Hepatocyte (in vitro differentiated cells): ENCODE measurements around the gene SLC8A1. TPM values are rescaled to one million over a fixed set of nuclear protein-coding genes. Genes with fewer than 3 reads are reported as not detected.

Experiments
- DNase-seq: peaks from one replicate; pipeline ENCODE4 v3.0.0-alpha.2; 2016; ENCODE audit warnings: low spot score
- H2AFZ ChIP-seq: fragments of 200-600 bp; sonication (generic); 2 replicates; pipeline ENCODE4 v1.6.0; 2016; ENCODE audit warnings: antibody characterized with exemption, mild to moderate bottlenecking
- H3K27ac ChIP-seq: fragments of 200-600 bp; sonication (generic); 2 replicates; pipeline ENCODE4 v1.5.1; 2016; ENCODE audit warnings: mild to moderate bottlenecking
- H3K27me3 ChIP-seq: fragments of 200-600 bp; sonication (generic); 2 replicates; pipeline ENCODE4 v1.6.1; 2016
- H3K36me3 ChIP-seq: fragments of 200-600 bp; sonication (generic); replicated peaks from 2 replicates; pipeline ENCODE4 v1.5.1; 2016; ENCODE audit warnings: low read depth; ENCODE audit not compliant: insufficient read depth
- H3K4me1 ChIP-seq: fragments of 200-600 bp; sonication (generic); 2 replicates; pipeline ENCODE4 v1.5.1; 2016; ENCODE audit warnings: mild to moderate bottlenecking, moderate library complexity; ENCODE audit not compliant: insufficient read depth
- H3K4me2 ChIP-seq: fragments of 200-600 bp; sonication (generic); 2 replicates; pipeline ENCODE4 v1.6.0; 2016
- H3K4me3 ChIP-seq: fragments of 200-600 bp; sonication (generic); 2 replicates; pipeline ENCODE4 v1.5.1; 2016; ENCODE audit warnings: mild to moderate bottlenecking
- H3K79me2 ChIP-seq: fragments of 200-600 bp; sonication (generic); 2 replicates; pipeline ENCODE4 v1.6.0; 2017; ENCODE audit warnings: mild to moderate bottlenecking
- H3K9me2 ChIP-seq: fragments of 200-600 bp; sonication (generic); replicated peaks from 2 replicates; pipeline ENCODE4 v1.6.0; 2017; ENCODE audit warnings: mild to moderate bottlenecking; ENCODE audit not compliant: insufficient read depth
- H3K9me3 ChIP-seq: fragments of 200-600 bp; sonication (generic); 2 replicates; pipeline ENCODE4 v1.5.1; 2016; ENCODE audit warnings: low read depth, mild to moderate bottlenecking
- H4K20me1 ChIP-seq: fragments of 200-600 bp; sonication (generic); 2 replicates; pipeline ENCODE4 v1.6.0; 2016; ENCODE audit warnings: mild to moderate bottlenecking; ENCODE audit not compliant: insufficient read depth, poor library complexity, severe bottlenecking
- CTCF ChIP-seq: fragments of 200-600 bp; sonication (generic); IDR thresholded peaks from 2 replicates; pipeline ENCODE4 v1.5.1; 2016; ENCODE audit warnings: antibody characterized with exemption, mild to moderate bottlenecking; ENCODE audit not compliant: poor library complexity
- EZH2 ChIP-seq: fragments of 200-600 bp; sonication (generic); IDR thresholded peaks from 2 replicates; pipeline ENCODE4 v1.6.1; 2016; ENCODE audit warnings: antibody characterized with exemption, mild to moderate bottlenecking, borderline replicate concordance
- EZH2phosphoT487 ChIP-seq: fragments of 200-600 bp; sonication (generic); IDR thresholded peaks from one replicate; pipeline ENCODE4 v1.6.1; 2018; ENCODE audit warnings: antibody characterized with exemption, mild to moderate bottlenecking, low read depth, moderate library complexity; ENCODE audit not compliant: unreplicated experiment, severe bottlenecking
- WGBS: methylation state at CpG from one replicate; pipeline ENCODE4 v1.1.6; 2016; ENCODE audit warnings: low lambda C conversion rate; ENCODE audit errors: missing lambda C conversion rate; 5-methylcytosine and 5-hydroxymethylcytosine counted together
- polyA plus RNA-seq: library from polyadenylated mRNA; unstranded; fragments of >200 nt; fragmentation: Nextera tagmentation; extraction: Ambion mirVana; gene quantifications from 2 replicates; pipeline ENCODE4 v1.2.1, GENCODE V29; 2016
- total RNA-seq: library from RNA; depleted of rRNA; stranded (reverse); fragments of >200 nt; gene quantifications from 2 replicates; pipeline ENCODE4 v1.2.3, GENCODE V29; 2014

SLC8A1 gene
- total and polyA plus RNA-seq, 2 experiments from 2014 or later = 2.2 to 8.9 TPM

GRCh38 chr2:40406485-40407289 lies 45.2 kb downstream of the SLC8A1 start:
- Histone ChIP-seq H3K4me2 (no peak overlapping the region), H3K27ac (no peak overlapping the region), H3K9me3 (no peaks in the 10 kb centered on the region), H3K36me3 (no peaks in the 10 kb centered on the region), H4K20me1 (no peaks in the 10 kb centered on the region), H2AFZ (no peak overlapping the region), H3K27me3 (no peaks in the 10 kb centered on the region), H3K9me2 (no peaks in the 10 kb centered on the region), H3K4me1 (no peaks in the 10 kb centered on the region), H3K79me2 (no peaks in the 10 kb centered on the region), H3K4me3 (no peak overlapping the region)
- DNase-seq = no peak
- 89% methylated on average over 8 of the region's 8 CpGs for WGBS
- no peak for TF ChIP-seq EZH2

GRCh38 chr2:40405465-40405864 lies 46.4 kb downstream of the SLC8A1 start:
- Histone ChIP-seq H3K36me3 (no peaks in the 10 kb centered on the region), H3K27me3 (no peaks in the 10 kb centered on the region), H4K20me1 (no peaks in the 10 kb centered on the region), H3K79me2 (no peaks in the 10 kb centered on the region), H2AFZ (no peak overlapping the region), H3K4me2 (no peak overlapping the region), H3K4me1 (no peaks in the 10 kb centered on the region), H3K27ac (no peak overlapping the region), H3K4me3 (no peak overlapping the region), H3K9me2 (no peaks in the 10 kb centered on the region), H3K9me3 (no peaks in the 10 kb centered on the region)
- 93% methylated on average over 3 of the region's 3 CpGs for WGBS
- DNase-seq = no peak
- TF ChIP-seq EZH2phosphoT487 = no peak
- no peak for TF ChIP-seq CTCF
- TF ChIP-seq EZH2 = no peak

GRCh38 chr2:40404517-40404916 lies 47.4 kb downstream of the SLC8A1 start:
- H2AFZ ChIP-seq = no peak overlapping the region
- WGBS = 89% methylated on average over 4 of the region's 4 CpGs
- DNase-seq = no peak

GRCh38 chr2:40403233-40403836 lies 48.6 kb downstream of the SLC8A1 start:
- 87% methylated on average over 4 of the region's 4 CpGs for WGBS

More at GRCh38 chr2:40404517-40404916, 47.4 kb downstream of the SLC8A1 start:
- Histone ChIP-seq H3K9me2 (no peaks in the 10 kb centered on the region), H3K4me1 (no peaks in the 10 kb centered on the region), H3K27me3 (no peaks in the 10 kb centered on the region), H4K20me1 (no peaks in the 10 kb centered on the region), H3K4me3 (no peak overlapping the region), H3K27ac (no peak overlapping the region), H3K79me2 (no peaks in the 10 kb centered on the region), H3K9me3 (no peaks in the 10 kb centered on the region), H3K36me3 (no peaks in the 10 kb centered on the region), H3K4me2 (no peak overlapping the region)
- TF ChIP-seq EZH2 = no peak

More at GRCh38 chr2:40403233-40403836, 48.6 kb downstream of the SLC8A1 start:
- Histone ChIP-seq H3K4me3 (no peak overlapping the region), H3K27me3 (no peaks in the 10 kb centered on the region), H3K79me2 (no peaks in the 10 kb centered on the region), H3K4me2 (no peak overlapping the region), H3K36me3 (no peaks in the 10 kb centered on the region), H3K9me2 (no peaks in the 10 kb centered on the region), H3K4me1 (no peaks in the 10 kb centered on the region), H3K27ac (no peak overlapping the region), H3K9me3 (no peaks in the 10 kb centered on the region), H4K20me1 (no peaks in the 10 kb centered on the region), H2AFZ (no peak overlapping the region)
- no peak for DNase-seq
- TF ChIP-seq EZH2 = no peak
- TF ChIP-seq CTCF = no peak
- no peak for TF ChIP-seq EZH2phosphoT487
